ENCODE results near the gene ING1.
"Not testable (repeated sequence)": the region's sequence is repeated elsewhere in the genome, so short reads cannot be mapped to it uniquely, and the experiment has no call there.

ING1 gene

GRCh38 chr13:110701061-110701460 is 12.4 kb upstream of the ING1 start:
- CTCF ChIA-PET, result interaction anchor here (1.0 kb wide), 1 partner anchor 17 kb away, joined by 3 read pairs; no protein-coding TSS in a partner anchor
- DNase-seq; H3K4me3 ChIP-seq (ENCODE audit: control insufficient read depth in 1 of 7, extremely low read depth in 1 of 7, insufficient read depth in 4 of 7, low read depth in 2 of 7, low read length in 6 of 7); POLR2A ChIA-PET; H3K9me3 ChIP-seq (ENCODE audit: control extremely low read depth in 1 of 5, control insufficient read depth in 4 of 5, insufficient read depth in 2 of 5, low read depth in 1 of 5, low read length in 4 of 5); H3K27me3 ChIP-seq (replicated peaks in 2 of 5; ENCODE audit: control insufficient read depth in 4 of 5, insufficient read depth in 5 of 5, low read length in 4 of 5): not testable (repeated sequence)
- WGBS (ENCODE audit: insufficient coverage), result 96% methylated on average over 7 of the region's 7 CpGs
- H3K36me3 ChIP-seq (ENCODE audit: control insufficient read depth in 4 of 4, insufficient read depth in 4 of 4, low read length in 3 of 4), result peaks cover 17 to 72% (median 39%) of the 10 kb centered on the region in 4 experiments
- peak overlapping the region in 1 of 2 experiments; percentile 25 for H3K27ac ChIP-seq (ENCODE audit: insufficient read depth in 1 of 2, low read depth in 1 of 2, low read length in 2 of 2, poor library complexity in 1 of 2, severe bottlenecking in 2 of 2)
- peaks cover 9 to 16% (median 12%) of the 10 kb centered on the region in 4 experiments for H3K4me1 ChIP-seq (ENCODE audit: control extremely low read depth in 1 of 4, control insufficient read depth in 4 of 4, insufficient read depth in 4 of 4, low read length in 3 of 4)

GRCh38 chr13:110702089-110702488 is 11.4 kb upstream of the ING1 start:
- POLR2A ChIA-PET, result no interaction called here
- H3K9me3 ChIP-seq (ENCODE audit: control extremely low read depth in 1 of 5, control insufficient read depth in 4 of 5, insufficient read depth in 2 of 5, low read depth in 1 of 5, low read length in 4 of 5), result no peaks in the 10 kb centered on the region
- WGBS (ENCODE audit: insufficient coverage), result no CpG with 5 or more reads among the region's 3 CpGs
- CTCF ChIA-PET, result interaction anchor here (1.9 kb wide), 1 partner anchor 18 kb away, joined by 5 read pairs; no protein-coding TSS in a partner anchor
- no peaks in the 10 kb centered on the region for H3K27me3 ChIP-seq (replicated peaks in 2 of 5; ENCODE audit: control insufficient read depth in 4 of 5, insufficient read depth in 5 of 5, low read length in 4 of 5)
- H3K27ac ChIP-seq (ENCODE audit: insufficient read depth in 1 of 2, low read depth in 1 of 2, low read length in 2 of 2, poor library complexity in 1 of 2, severe bottlenecking in 2 of 2), result no peak overlapping the region
- peaks cover 9 to 66% (median 35%) of the 10 kb centered on the region in 4 experiments for H3K36me3 ChIP-seq (ENCODE audit: control insufficient read depth in 4 of 4, insufficient read depth in 4 of 4, low read length in 3 of 4)
- peaks cover 9 to 24% (median 18%) of the 10 kb centered on the region in 4 experiments for H3K4me1 ChIP-seq (ENCODE audit: control extremely low read depth in 1 of 4, control insufficient read depth in 4 of 4, insufficient read depth in 4 of 4, low read length in 3 of 4)
- DNase-seq, result no peak
- no peak overlapping the region for H3K4me3 ChIP-seq (ENCODE audit: control insufficient read depth in 1 of 7, extremely low read depth in 1 of 7, insufficient read depth in 4 of 7, low read depth in 2 of 7, low read length in 6 of 7)

- POLR2A ChIA-PET, result no interaction called here
- peaks cover 9 to 24% (median 19%) of the 10 kb centered on the region in 4 experiments for H3K4me1 ChIP-seq (ENCODE audit: control extremely low read depth in 1 of 4, control insufficient read depth in 4 of 4, insufficient read depth in 4 of 4, low read length in 3 of 4)
- no peaks in the 10 kb centered on the region for H3K9me3 ChIP-seq (ENCODE audit: control extremely low read depth in 1 of 5, control insufficient read depth in 4 of 5, insufficient read depth in 2 of 5, low read depth in 1 of 5, low read length in 4 of 5)
- DNase-seq, result no peak
- CTCF ChIA-PET, result interaction anchor here (0.8 to 1.9 kb wide), 3 partner anchors 19 to 58 kb away, joined by 3 to 5 read pairs (median 4); no protein-coding TSS in a partner anchor
- peaks cover 8 to 59% (median 30%) of the 10 kb centered on the region in 4 experiments for H3K36me3 ChIP-seq (ENCODE audit: control insufficient read depth in 4 of 4, insufficient read depth in 4 of 4, low read length in 3 of 4)
- H3K27me3 ChIP-seq (replicated peaks in 2 of 5; ENCODE audit: control insufficient read depth in 4 of 5, insufficient read depth in 5 of 5, low read length in 4 of 5), result no peaks in the 10 kb centered on the region
- H3K27ac ChIP-seq (ENCODE audit: insufficient read depth in 1 of 2, low read depth in 1 of 2, low read length in 2 of 2, poor library complexity in 1 of 2, severe bottlenecking in 2 of 2), result no peak overlapping the region
- H3K4me3 ChIP-seq (ENCODE audit: control insufficient read depth in 1 of 7, extremely low read depth in 1 of 7, insufficient read depth in 4 of 7, low read depth in 2 of 7, low read length in 6 of 7), result no peak overlapping the region
- WGBS (ENCODE audit: insufficient coverage), result 96% methylated on average over 11 of the region's 15 CpGs
Observed at GRCh38 chr13:110702591-110703526, 10.6 kb upstream of the ING1 start.

- ChIA-PET POLR2A (interaction anchor here (0.9 to 1.0 kb wide), 2 partner anchors 10 to 12 kb away, joined by 3 to 30 read pairs; no protein-coding TSS in a partner anchor), CTCF (interaction anchor here (3.1 kb wide), 1 partner anchor 11 kb away, joined by 10 read pairs; no protein-coding TSS in a partner anchor)
- Histone ChIP-seq H3K27ac (ENCODE audit: insufficient read depth in 1 of 2, low read depth in 1 of 2, low read length in 2 of 2, poor library complexity in 1 of 2, severe bottlenecking in 2 of 2) (peak overlapping the region; percentile 33 to 76), H3K4me3 (ENCODE audit: control insufficient read depth in 1 of 7, extremely low read depth in 1 of 7, insufficient read depth in 4 of 7, low read depth in 2 of 7, low read length in 6 of 7) (peak overlapping the region; percentile 57 to 82 (median 78)), H3K36me3 (ENCODE audit: control insufficient read depth in 4 of 4, insufficient read depth in 4 of 4, low read length in 3 of 4) (peaks cover 4 to 36% (median 11%) of the 10 kb centered on the region in 4 experiments), H3K9me3 (ENCODE audit: control extremely low read depth in 1 of 5, control insufficient read depth in 4 of 5, insufficient read depth in 2 of 5, low read depth in 1 of 5, low read length in 4 of 5) (no peaks in the 10 kb centered on the region), H3K4me1 (ENCODE audit: control extremely low read depth in 1 of 4, control insufficient read depth in 4 of 4, insufficient read depth in 4 of 4, low read length in 3 of 4) (peaks cover 9 to 24% (median 19%) of the 10 kb centered on the region in 4 experiments), H3K27me3 (replicated peaks in 2 of 5; ENCODE audit: control insufficient read depth in 4 of 5, insufficient read depth in 5 of 5, low read length in 4 of 5) (no peaks in the 10 kb centered on the region)
- no CpG with 5 or more reads among the region's 12 CpGs for WGBS (ENCODE audit: insufficient coverage)
- DNase-seq, result no peak
Observed at GRCh38 chr13:110705356-110705825, 8.1 kb upstream of the ING1 start.

GRCh38 chr13:110705826-110706569 is 7.5 kb upstream of the ING1 start, which contains the start of gene CARS2:
Gene CARS2 (minus strand): TSS chr13:110706116. CDS start chr13:110706093, 23 bp downstream.
- Histone ChIP-seq H3K27me3 (replicated peaks in 2 of 5; ENCODE audit: control insufficient read depth in 4 of 5, insufficient read depth in 5 of 5, low read length in 4 of 5) (no peaks in the 10 kb centered on the region), H3K4me3 (ENCODE audit: control insufficient read depth in 1 of 7, extremely low read depth in 1 of 7, insufficient read depth in 4 of 7, low read depth in 2 of 7, low read length in 6 of 7) (peak within 1 kb of the TSS; percentile 57 to 82 (median 78)), H3K36me3 (ENCODE audit: control insufficient read depth in 4 of 4, insufficient read depth in 4 of 4, low read length in 3 of 4) (peaks cover 3 to 31% (median 7%) of the 10 kb centered on the region in 4 experiments), H3K27ac (ENCODE audit: insufficient read depth in 1 of 2, low read depth in 1 of 2, low read length in 2 of 2, poor library complexity in 1 of 2, severe bottlenecking in 2 of 2) (peak within 1 kb of the TSS; percentile 33 to 76), H3K9me3 (ENCODE audit: control extremely low read depth in 1 of 5, control insufficient read depth in 4 of 5, insufficient read depth in 2 of 5, low read depth in 1 of 5, low read length in 4 of 5) (no peaks in the 10 kb centered on the region), H3K4me1 (ENCODE audit: control extremely low read depth in 1 of 4, control insufficient read depth in 4 of 4, insufficient read depth in 4 of 4, low read length in 3 of 4) (peaks cover 16 to 21% (median 18%) of the 10 kb centered on the region in 4 experiments)
- DNase-seq, result peak; percentile 95 to 96 (median 95)
- WGBS (ENCODE audit: insufficient coverage), result under 1% methylated on average over 58 of the region's 80 CpGs
- ChIA-PET POLR2A (interaction anchor here (0.9 to 1.0 kb wide), 2 partner anchors 9 to 11 kb away, joined by 3 to 30 read pairs; no protein-coding TSS in a partner anchor), CTCF (interaction anchor here (3.1 kb wide), 1 partner anchor 10 kb away, joined by 10 read pairs; no protein-coding TSS in a partner anchor)

GRCh38 chr13:110706570-110707372 is 6.7 kb upstream of the ING1 start:
- Histone ChIP-seq H3K27me3 (replicated peaks in 2 of 5; ENCODE audit: control insufficient read depth in 4 of 5, insufficient read depth in 5 of 5, low read length in 4 of 5) (no peaks in the 10 kb centered on the region), H3K4me1 (ENCODE audit: control extremely low read depth in 1 of 4, control insufficient read depth in 4 of 4, insufficient read depth in 4 of 4, low read length in 3 of 4) (peaks cover 21 to 28% (median 25%) of the 10 kb centered on the region in 4 experiments), H3K9me3 (ENCODE audit: control extremely low read depth in 1 of 5, control insufficient read depth in 4 of 5, insufficient read depth in 2 of 5, low read depth in 1 of 5, low read length in 4 of 5) (no peaks in the 10 kb centered on the region), H3K27ac (ENCODE audit: insufficient read depth in 1 of 2, low read depth in 1 of 2, low read length in 2 of 2, poor library complexity in 1 of 2, severe bottlenecking in 2 of 2) (peak overlapping the region in 1 of 2 experiments; percentile 67), H3K36me3 (ENCODE audit: control insufficient read depth in 4 of 4, insufficient read depth in 4 of 4, low read length in 3 of 4) (peaks cover 0 to 23% (median 6%) of the 10 kb centered on the region in 4 experiments), H3K4me3 (ENCODE audit: control insufficient read depth in 1 of 7, extremely low read depth in 1 of 7, insufficient read depth in 4 of 7, low read depth in 2 of 7, low read length in 6 of 7) (peak overlapping the region; percentile 49 to 80 (median 78))
- no peak for DNase-seq
- CTCF ChIA-PET, result interaction anchor here (3.1 kb wide), 1 partner anchor 9 kb away, joined by 10 read pairs; no protein-coding TSS in a partner anchor
- POLR2A ChIA-PET, result no interaction called here
- WGBS (ENCODE audit: insufficient coverage), result 89% methylated on average over 6 of the region's 8 CpGs

All from common myeloid progenitor, CD34-positive (primary cell).